Fibroblast of lung (primary cell): ENCODE results near the gene TFAM.

Experiments
- EZH2 ChIP-seq: IDR thresholded peaks from 2 replicates; pipeline ENCODE4 v1.5.1; 2012; ENCODE audit warnings: low read length, control low read depth, mild to moderate bottlenecking; ENCODE audit errors: missing control alignments
- TF ChIP-seq, protein P1 (sequence below), 2 donors: IDR thresholded peaks in 1 of 2; conservative IDR thresholded peaks in 1 of 2; 1 replicate in 1 of 2; 2 replicates in 1 of 2; pipeline ENCODE4 v1.5.1; 2011 to 2012; ENCODE audit warnings: low read length in 2 of 2, control low read depth in 1 of 2, inconsistent platforms in 1 of 2, low read depth in 1 of 2, mild to moderate bottlenecking in 1 of 2

DNA sequence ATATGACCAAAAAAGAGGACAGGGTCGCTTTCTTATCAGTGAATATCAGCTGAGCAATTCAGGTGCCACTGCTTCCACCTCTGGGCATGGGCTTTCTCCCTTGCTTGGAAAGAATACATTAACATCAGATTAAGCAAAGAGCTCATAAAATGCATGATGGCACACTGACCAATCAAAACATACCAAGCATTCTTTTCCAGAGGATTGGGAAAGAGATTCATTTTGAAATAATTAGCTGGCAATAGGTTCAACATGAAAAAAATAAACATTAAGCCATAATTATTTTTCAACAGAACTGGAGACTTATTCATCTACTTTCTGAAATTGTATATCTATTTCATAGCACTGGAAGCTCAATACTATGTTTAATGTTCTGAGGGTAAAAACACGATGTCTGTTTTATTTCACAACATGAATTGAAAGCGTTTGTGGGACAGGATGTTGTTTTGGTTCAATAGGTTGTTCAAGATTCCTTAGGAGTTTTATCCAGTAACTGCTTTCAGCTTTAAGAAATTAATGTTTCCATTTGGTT lies 53.2 kb downstream of the TFAM start:
- TF ChIP-seq, protein P1, sequence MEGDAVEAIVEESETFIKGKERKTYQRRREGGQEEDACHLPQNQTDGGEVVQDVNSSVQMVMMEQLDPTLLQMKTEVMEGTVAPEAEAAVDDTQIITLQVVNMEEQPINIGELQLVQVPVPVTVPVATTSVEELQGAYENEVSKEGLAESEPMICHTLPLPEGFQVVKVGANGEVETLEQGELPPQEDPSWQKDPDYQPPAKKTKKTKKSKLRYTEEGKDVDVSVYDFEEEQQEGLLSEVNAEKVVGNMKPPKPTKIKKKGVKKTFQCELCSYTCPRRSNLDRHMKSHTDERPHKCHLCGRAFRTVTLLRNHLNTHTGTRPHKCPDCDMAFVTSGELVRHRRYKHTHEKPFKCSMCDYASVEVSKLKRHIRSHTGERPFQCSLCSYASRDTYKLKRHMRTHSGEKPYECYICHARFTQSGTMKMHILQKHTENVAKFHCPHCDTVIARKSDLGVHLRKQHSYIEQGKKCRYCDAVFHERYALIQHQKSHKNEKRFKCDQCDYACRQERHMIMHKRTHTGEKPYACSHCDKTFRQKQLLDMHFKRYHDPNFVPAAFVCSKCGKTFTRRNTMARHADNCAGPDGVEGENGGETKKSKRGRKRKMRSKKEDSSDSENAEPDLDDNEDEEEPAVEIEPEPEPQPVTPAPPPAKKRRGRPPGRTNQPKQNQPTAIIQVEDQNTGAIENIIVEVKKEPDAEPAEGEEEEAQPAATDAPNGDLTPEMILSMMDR (conservative IDR thresholded peaks at IDR 0.05 in 1 of 2, IDR thresholded peaks at IDR 0.05 in 1 of 2; ENCODE audit: low read depth in 1 of 2, low read length in 2 of 2), result no peak
- TF ChIP-seq EZH2, result no peak
